GOT3 (cell line): Measurements from ENCODE around the gene ONECUT2.

Source experiments
- DNase-seq: peaks from one replicate; lab custom pipeline; 2025; ENCODE audit warnings: mixed read lengths; lab: John Stamatoyannopoulos, UW

ONECUT2 gene

GRCh38 chr18:57529151-57529550 is 94.0 kb downstream of the ONECUT2 start:
- DNase-seq, result no peak

- DNase-seq, result no peak
Observed at GRCh38 chr18:57533006-57533867, 98.1 kb downstream of the ONECUT2 start.

GRCh38 chr18:57533868-57534510 is 98.8 kb downstream of the ONECUT2 start:
- DNase-seq, result no peak

- no peak for DNase-seq
Observed at GRCh38 chr18:57534511-57534909, 99.3 kb downstream of the ONECUT2 start.

- DNase-seq, result no peak
Observed at GRCh38 chr18:57538614-57539013, 103.4 kb downstream of the ONECUT2 start.

- no peak for DNase-seq
Observed at GRCh38 chr18:57539702-57540101, 104.5 kb downstream of the ONECUT2 start.
